ENCODE measurements around the gene NTM.
"Not testable (repeated sequence)": the region's sequence is repeated elsewhere in the genome, so short reads cannot be mapped to it uniquely, and the experiment has no call there.

The NTM gene

DNA sequence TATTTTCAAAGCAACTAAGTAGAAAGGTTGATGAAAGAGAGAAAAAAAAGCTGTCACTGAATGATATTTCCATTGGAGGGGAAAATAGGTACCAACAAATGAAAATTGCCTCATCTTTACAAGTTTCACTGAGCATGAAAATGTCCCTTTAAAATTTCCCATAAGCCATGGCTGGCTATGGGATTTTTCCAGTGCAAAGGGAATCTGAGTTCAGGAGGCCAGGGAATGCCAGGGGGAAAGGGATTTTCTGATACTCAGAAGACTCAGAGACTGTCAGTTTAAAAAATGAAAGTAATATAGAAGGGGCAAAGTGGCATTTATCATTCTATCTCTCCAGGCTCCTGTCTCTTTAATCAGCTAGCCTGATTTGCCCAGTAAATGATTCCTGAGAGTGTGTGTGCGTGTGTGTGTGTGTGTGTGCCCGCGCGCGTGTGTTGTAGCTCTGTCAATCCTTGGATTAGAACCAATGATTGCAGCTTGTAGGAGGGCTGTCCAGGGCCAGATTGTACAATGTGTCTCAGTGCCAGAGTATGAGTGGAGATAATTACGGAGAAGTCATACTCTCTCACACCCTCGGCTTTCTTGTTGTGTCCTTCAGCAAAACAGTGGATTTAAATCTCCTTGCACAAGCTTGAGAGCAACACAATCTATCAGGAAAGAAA is at the start of gene NTM:
Gene NTM (plus strand): TSS at position 526 of the 662 bp plus-strand sequence.
- DNase-seq, result no peak

- DNase-seq, result no peak
Measured at GRCh38 chr11:131324921-131325570, 45.4 kb upstream of the NTM start.

DNA sequence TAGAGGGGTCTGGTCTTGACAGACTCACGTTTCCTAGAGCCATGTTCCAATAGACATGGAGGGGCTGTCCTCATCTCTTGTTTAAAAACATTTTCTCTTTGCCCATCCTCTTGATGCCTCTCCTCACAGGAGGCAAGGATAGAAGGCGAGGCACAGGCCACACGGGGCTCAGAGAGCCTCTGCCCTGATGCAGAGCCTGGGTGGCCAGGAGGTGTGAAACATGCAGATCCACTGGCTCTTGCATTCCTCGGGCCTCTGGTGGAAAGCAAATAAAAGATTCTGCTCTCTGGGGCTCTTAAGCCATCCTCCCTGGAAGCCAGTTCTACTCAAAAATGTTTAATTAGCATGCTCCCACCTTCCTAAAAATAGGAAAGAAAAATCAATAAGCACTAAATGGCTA is 43.6 kb upstream of the NTM start:
- DNase-seq, result no peak

DNA sequence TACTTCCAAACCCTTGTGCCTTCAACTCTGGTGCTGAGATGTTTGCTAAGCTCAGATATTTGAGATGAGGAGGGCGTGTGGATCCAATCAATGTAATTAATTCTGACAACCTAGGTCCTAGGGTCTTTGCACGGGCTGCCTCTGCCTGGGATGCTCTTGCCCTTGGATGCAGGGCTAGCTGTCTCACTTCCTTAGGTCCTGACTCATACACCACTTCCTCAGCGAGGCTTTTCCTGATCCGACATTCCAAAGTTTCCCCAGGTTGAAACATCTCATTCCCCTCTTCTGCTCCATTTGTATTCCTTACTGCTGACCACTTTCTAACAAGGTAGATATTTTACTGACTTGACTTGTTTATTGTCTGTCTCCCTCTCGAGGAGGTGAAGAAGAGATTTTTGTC is 43.0 kb upstream of the NTM start:
- no peak for DNase-seq

DNA sequence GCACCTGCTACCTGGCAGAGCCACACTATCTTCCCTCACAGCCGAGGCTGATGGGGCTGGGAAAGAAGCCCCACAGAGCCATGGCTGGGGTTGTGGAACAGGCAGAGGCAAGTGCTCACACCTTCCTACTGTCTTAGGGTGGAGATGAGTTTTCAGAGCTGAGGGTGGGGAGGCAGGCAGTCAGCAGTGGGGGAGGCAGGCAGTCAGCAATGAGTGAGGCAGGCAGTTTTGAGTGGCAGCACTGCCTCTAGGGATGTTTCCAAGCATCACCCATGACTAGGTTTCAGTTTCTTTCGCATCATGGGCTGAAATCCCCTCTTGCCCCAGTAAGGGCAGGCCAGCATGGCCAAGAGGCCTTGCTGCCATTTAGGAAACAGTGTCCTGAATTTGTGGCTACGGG is 41.6 kb upstream of the NTM start:
- DNase-seq, result no peak

DNA sequence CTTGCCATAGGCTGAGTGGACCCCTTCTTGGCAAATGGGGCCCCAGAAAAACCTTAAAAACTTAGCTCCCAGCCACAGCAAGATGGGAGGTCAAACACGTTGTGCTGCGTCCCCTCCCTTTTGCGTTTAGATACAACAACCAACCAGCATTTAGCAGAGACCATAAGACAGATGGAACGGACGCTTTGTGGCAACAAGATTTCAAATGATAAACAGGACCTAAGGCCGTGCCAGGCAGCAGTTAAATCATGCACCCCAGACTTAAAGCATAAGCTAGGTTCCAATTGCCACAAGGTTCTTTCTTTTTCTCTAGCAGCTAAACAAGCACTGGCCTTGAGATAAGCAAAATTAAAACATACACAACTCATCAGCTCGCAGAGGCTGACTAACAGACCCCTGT is 39.4 kb upstream of the NTM start:
- DNase-seq, result no peak

- no peak for DNase-seq
Measured at GRCh38 chr11:131331546-131331945, 38.9 kb upstream of the NTM start.

DNA sequence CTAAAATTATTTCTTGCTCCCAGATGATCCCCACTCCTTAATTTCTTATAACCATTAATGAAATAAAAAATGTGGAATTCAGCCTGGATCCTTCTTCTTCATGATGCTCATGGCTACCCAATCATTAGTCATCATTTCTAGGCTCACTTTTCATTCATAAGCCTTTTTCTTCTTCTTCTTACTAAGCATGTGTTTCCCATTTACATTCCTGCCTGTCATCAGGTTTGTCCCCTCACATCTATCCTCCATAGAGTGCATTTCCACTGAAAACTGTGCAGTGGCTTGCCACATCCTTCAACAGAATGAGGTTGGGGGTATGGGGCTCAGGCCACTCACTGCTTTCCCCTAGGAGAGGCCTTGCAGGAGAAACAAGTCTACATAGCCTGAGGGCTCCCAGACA is 35.8 kb upstream of the NTM start:
- DNase-seq, result no peak

DNA sequence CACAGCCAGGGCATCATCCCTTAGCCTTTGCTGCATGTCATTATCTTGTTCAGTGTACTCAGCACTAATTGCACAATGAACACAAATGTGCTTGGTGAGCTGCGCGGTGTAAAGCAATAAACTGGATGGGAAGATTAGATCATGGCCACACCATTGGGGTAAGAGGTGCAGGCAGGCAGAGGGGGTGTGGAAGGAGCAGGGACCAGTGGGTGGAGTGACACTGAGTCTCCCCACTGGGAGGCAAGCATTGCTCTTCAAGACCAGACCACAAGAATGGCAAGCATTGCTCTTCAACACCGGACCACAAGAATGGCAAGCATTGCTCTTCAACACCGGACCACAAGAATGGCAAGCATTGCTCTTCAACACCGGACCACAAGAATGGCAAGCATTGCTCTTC is 28.5 kb upstream of the NTM start:
- not testable (repeated sequence) for DNase-seq

DNA sequence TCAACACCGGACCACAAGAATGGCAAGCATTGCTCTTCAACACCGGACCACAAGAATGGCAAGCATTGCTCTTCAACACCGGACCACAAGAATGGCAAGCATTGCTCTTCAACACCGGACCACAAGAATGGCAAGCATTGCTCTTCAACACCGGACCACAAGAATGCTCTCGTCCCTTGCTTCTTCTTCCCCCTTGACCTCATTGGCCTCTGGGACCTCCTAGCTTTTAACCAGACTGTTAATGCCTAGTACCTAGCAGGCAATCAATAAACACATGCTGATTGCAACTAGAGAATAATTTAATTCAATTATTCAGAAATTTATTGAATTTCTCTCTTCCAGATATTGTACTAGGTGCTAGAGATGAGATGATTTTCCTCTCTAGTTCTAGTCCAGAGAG is 28.0 kb upstream of the NTM start:
- DNase-seq, result not testable (repeated sequence)

DNA sequence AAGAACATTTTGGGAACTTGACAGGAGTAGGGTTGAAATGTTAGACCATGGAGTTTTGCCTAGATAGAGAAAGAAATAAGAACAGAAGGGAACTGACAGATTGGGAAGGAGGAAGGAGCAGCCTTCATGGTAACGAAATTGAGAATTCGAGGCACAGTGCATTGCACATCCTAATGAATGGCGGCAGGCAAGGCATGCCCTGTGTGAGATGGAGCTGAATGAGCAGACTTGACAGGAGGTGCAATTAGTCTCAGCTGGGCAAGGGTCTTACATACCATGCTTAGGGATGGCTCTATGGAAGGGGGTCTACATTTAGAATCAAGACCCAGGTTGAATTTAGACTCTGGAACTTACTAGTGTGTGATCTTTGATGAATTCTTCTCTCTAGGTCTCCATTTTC is 25.0 kb upstream of the NTM start:
- no peak for DNase-seq

GRCh38 chr11:131349368-131350086 is 20.9 kb upstream of the NTM start:
- no peak for DNase-seq

DNA sequence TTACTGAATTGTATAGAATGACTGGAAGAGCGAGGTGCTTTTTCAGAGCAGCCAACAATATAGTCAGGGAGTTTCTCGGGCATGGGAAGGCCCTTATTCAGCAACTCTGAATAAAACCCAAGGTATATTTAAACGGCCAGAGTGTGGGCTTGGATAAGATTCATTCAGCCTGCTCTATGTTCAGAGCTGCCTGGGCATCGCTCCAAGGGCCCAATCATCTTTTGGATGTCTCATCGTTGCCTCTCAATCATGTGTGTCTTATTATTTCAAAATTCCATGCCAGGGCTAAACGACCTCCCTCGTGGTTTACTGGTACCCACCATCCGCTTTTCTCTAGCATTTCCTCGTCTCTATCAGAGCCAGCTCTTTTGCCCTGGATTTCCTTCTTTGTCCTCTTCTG is 19.5 kb upstream of the NTM start:
- DNase-seq, result no peak

GRCh38 chr11:131351848-131352247 is 18.6 kb upstream of the NTM start:
- no peak for DNase-seq

DNA sequence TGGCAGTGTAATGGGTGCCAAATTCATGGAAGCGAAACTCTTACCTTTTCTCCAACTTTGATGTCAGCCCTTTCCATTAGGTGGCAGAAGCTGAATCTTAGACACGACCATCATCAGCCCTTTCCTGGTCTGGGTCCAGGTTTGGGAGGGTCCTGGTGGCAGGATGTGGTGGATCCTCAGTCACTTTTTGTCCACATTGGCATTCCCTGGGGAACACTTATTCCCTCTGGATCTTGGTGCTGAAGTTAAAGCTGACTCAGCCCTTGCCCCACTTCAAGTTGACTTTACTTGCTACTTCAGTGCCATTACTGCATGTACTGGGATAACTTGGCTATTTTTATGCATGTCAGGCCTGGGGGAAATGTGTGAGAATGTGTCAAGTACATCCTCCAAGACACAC is 16.6 kb upstream of the NTM start:
- DNase-seq, result no peak

DNA sequence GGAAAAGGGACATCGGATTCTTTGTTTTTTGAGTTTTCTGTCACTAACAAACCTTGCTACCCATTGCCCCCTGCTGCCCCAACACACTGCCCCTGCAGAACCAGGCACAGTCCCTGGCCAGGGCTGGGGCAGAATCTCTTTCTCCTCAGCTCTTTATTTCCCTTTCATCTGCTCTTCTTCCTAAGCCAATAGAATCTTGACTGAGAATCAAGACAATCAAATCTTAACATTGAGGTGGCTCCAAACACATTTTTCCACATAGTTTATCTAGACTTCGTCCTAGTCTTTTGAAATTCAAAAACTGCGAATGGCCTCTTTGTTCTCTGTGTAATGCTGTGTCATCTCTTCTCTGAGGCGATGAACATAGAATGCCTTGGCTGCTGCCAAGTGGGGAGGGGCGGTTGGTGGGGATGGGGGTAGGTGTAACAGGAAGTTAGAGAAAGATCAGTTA is 16.1 kb upstream of the NTM start:
- DNase-seq, result no peak

- no peak for DNase-seq
Measured at GRCh38 chr11:131356206-131356605, 14.2 kb upstream of the NTM start.

DNA sequence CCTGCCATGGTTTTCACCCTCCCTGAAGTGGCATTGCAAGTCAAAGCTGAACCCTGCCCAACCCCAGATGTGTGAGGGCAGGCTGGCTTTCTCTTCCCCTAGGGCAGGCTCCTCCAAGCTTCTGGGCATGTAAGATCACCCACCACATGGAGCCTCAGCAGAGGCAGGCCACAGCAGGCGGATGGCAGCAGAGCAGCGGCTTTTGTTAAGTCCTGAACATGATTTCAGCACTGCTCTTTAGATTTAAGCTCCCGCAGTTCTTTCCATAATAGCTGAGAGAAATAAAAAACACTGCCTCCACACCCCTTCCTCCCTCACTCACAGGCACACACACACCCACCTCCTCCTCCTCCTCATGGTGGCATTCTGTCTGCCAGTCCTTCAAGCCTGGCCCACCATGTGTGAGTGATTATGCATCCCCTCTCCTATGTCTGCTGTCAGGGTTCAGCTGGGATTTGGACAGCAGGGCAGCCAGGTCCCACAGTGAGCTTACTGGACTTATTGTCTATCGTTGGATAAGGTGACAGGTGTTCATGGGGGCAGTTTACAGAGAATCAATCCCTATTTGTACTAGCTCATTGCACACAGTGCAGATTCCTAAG is 5.0 kb upstream of the NTM start:
- DNase-seq, result no peak

- DNase-seq, result no peak
Measured at GRCh38 chr11:131370901-131371790, 731 bp downstream of the NTM start.

DNA sequence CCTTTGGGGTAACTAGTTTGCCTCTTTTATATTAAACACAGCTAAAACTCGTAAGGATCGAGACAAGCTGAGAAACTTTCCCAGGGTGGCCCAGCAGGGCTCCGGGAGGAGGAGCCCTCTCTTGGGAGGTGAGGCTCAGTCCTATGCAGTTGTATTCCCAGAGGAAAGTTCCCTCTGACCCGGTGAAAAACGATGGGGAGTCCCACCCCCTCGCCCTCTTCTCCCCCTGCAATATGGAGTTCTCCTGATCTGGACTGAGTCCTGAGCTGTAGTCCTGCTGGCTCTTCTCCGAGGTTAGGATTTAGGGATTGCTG is 1.3 kb downstream of the NTM start:
- DNase-seq, result no peak

GRCh38 chr11:131372234-131372962 is 2.0 kb downstream of the NTM start:
- no peak for DNase-seq

- DNase-seq, result peak in 1 of 3 donors; percentile 3
Measured at GRCh38 chr11:131373095-131373725, 2.8 kb downstream of the NTM start.

Data from suppressor macrophage treated with lipopolysaccharide for 1 hour (primary cell).